Mammary epithelial cell (primary cell): ENCODE measurements around the gene PIF1.

ENCODE experiments used
- EZH2 ChIP-seq: IDR thresholded peaks from 2 replicates; pipeline ENCODE4 v1.6.1; 2012; ENCODE audit warnings: low read length, inconsistent platforms, borderline replicate concordance
- TF ChIP-seq, protein P1 (sequence below), 2 donors: IDR thresholded peaks in 1 of 2; conservative IDR thresholded peaks in 1 of 2; 2 replicates each; pipeline ENCODE4 v1.5.1; 2011 to 2012; ENCODE audit warnings: inconsistent platforms in 2 of 2, low read length in 2 of 2, mild to moderate bottlenecking in 2 of 2, control low read depth in 1 of 2, low read depth in 1 of 2; ENCODE audit not compliant: insufficient read depth in 1 of 2; ENCODE audit errors: extremely low read depth in 1 of 2

GRCh38 chr15:64862408-64862807 lies 37.0 kb upstream of the PIF1 start:
- TF ChIP-seq, protein P1, sequence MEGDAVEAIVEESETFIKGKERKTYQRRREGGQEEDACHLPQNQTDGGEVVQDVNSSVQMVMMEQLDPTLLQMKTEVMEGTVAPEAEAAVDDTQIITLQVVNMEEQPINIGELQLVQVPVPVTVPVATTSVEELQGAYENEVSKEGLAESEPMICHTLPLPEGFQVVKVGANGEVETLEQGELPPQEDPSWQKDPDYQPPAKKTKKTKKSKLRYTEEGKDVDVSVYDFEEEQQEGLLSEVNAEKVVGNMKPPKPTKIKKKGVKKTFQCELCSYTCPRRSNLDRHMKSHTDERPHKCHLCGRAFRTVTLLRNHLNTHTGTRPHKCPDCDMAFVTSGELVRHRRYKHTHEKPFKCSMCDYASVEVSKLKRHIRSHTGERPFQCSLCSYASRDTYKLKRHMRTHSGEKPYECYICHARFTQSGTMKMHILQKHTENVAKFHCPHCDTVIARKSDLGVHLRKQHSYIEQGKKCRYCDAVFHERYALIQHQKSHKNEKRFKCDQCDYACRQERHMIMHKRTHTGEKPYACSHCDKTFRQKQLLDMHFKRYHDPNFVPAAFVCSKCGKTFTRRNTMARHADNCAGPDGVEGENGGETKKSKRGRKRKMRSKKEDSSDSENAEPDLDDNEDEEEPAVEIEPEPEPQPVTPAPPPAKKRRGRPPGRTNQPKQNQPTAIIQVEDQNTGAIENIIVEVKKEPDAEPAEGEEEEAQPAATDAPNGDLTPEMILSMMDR (conservative IDR thresholded peaks at IDR 0.05 in 1 of 2, IDR thresholded peaks at IDR 0.05 in 1 of 2; ENCODE audit: extremely low read depth in 1 of 2, insufficient read depth in 1 of 2, low read depth in 1 of 2, low read length in 2 of 2) = no peak
- TF ChIP-seq EZH2 = no peak
